Mammary epithelial cell (primary cell): ENCODE measurements around the gene CCDC85C.

Experiments used
- EZH2 ChIP-seq: IDR thresholded peaks from 2 replicates; pipeline ENCODE4 v1.6.1; 2012; ENCODE audit warnings: low read length, inconsistent platforms, borderline replicate concordance
- TF ChIP-seq, protein P1 (sequence below), 2 donors: IDR thresholded peaks in 1 of 2; conservative IDR thresholded peaks in 1 of 2; 2 replicates each; pipeline ENCODE4 v1.5.1; 2011 to 2012; ENCODE audit warnings: inconsistent platforms in 2 of 2, low read length in 2 of 2, mild to moderate bottlenecking in 2 of 2, control low read depth in 1 of 2, low read depth in 1 of 2; ENCODE audit not compliant: insufficient read depth in 1 of 2; ENCODE audit errors: extremely low read depth in 1 of 2

- TF ChIP-seq, protein P1, sequence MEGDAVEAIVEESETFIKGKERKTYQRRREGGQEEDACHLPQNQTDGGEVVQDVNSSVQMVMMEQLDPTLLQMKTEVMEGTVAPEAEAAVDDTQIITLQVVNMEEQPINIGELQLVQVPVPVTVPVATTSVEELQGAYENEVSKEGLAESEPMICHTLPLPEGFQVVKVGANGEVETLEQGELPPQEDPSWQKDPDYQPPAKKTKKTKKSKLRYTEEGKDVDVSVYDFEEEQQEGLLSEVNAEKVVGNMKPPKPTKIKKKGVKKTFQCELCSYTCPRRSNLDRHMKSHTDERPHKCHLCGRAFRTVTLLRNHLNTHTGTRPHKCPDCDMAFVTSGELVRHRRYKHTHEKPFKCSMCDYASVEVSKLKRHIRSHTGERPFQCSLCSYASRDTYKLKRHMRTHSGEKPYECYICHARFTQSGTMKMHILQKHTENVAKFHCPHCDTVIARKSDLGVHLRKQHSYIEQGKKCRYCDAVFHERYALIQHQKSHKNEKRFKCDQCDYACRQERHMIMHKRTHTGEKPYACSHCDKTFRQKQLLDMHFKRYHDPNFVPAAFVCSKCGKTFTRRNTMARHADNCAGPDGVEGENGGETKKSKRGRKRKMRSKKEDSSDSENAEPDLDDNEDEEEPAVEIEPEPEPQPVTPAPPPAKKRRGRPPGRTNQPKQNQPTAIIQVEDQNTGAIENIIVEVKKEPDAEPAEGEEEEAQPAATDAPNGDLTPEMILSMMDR (conservative IDR thresholded peaks at IDR 0.05 in 1 of 2, IDR thresholded peaks at IDR 0.05 in 1 of 2; ENCODE audit: extremely low read depth in 1 of 2, insufficient read depth in 1 of 2, low read depth in 1 of 2, low read length in 2 of 2), result no peak
- no peak for TF ChIP-seq EZH2
Measured at GRCh38 chr14:99624971-99625370, 21.0 kb upstream of the CCDC85C start.
